ENCODE measurements around the gene GAB3. TPM values are rescaled to one million over a fixed set of nuclear protein-coding genes. Genes with fewer than 3 reads are reported as not detected.

GAB3 gene
- total RNA-seq, 2 donors from 2014 or later = 1.2 to 2.3 TPM

DNA sequence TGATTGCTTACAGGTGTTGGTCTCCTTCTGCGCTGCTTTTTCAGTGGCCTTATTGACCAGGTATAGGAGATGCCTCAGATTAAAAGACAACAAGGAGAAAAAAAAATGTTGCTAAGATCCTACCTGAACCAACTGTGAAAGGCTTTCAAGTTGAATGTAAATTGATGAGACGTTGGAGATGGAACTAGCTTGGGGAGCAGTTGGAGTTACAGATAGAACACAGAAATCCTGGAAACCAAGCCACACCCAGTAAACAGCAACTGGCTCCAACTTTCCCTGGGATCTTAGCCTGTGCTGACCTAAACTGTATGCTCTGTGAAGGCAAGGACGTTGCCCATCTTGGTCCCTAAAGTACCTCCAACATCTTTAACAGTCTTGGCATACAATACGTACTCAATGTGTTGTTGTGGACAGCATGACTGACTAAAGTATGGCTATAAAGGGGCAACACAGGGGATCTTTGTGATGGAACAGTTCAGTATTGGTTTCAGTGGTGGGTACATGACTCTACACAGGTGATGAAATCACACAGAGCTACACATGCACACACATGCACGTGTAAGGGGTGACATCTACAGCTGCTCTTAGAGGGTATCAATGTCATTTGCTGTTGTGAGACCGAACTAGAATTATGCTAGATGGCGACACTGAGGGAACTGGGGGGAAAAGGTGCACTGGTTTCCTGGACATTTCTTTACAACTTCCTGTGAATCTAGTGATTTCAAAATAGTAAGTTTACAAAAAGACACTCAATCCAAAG is 22.3 kb downstream of the GAB3 start:
- intact Hi-C loops (cut with DNase I, micrococcal nuclease) = no loop called here
- ATAC-seq (no peak), DNase-seq (no peak)

DNA sequence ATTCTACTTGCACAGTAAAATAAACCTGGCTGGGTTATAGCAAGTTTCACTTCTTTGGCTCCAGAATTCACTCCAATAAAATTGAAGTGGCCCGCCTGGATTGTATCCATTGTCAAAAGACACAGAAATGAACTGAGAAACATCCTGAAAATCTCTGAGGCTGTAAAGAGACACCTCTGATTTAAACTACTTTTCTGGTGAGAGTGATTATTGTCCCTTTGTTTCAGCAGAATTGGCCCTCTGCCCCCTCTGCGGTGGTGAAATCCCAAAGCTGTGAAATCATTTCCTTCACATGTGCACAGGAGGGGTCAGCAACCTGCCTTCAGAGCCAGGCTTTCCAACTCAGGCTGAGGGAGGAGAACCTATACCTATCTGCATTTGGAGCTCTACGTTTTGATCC is 23.0 kb downstream of the GAB3 start:
- DNase-seq (no peak), ATAC-seq (no peak)
- intact Hi-C loops (cut with DNase I, micrococcal nuclease) = no loop called here

DNA sequence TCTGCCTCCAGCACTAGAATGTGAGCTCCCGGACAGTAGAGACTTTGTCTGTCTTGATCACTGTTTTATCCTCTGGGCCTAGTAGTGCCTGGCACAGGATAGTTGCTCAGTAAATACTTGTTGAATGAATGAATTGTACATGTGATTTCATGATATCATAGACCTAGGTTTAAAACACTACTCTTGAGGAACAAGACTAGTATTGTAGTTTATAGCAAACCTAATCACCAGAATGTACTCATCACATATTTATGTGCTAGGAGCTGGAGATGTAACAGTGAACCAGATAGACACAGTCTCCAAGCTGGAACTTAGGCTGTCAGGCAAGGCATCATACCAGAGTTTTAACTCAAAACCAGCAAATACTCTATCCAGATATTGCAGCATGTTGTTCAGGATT is 23.5 kb downstream of the GAB3 start:
- intact Hi-C loops (cut with DNase I, micrococcal nuclease) = no loop called here
- DNase-seq = no peak
- no peak for ATAC-seq

DNA sequence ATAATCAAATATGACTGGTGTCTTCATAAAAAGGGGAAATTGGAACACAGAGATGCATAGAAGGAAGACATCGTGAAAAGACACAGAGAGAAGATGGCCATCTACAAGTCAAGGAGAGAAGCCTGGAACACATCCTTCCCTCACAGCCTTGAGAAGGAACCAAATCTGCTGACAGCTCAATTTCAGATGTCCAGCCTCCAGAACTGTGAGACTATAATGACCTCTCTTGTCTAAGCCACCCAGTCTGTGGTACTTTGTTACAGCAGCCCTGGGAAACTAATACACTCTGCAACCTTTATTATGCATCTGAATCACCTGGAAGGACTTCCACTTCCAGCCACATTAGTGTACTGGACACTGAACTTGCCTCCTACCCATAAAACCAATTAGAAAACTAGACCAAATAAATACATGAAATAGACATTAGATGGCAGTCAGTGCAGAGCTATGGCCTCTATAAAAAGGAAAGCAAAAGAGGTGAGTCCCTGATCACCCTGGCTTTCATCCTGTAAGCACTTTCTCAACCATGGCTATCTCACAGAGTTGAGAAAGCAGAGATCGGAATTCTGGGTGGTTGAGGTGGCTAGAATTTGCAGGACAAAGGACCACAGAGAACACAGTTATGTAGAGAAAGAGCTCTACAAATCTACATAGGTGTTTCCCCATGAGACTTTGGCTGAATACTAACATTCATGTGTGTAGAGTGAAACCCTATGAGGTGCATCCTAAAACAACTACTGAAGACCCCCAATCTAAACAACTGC is 25.7 kb downstream of the GAB3 start:
- no peak for ATAC-seq
- intact Hi-C loops (cut with DNase I, micrococcal nuclease) = no loop called here
- DNase-seq = no peak

DNA sequence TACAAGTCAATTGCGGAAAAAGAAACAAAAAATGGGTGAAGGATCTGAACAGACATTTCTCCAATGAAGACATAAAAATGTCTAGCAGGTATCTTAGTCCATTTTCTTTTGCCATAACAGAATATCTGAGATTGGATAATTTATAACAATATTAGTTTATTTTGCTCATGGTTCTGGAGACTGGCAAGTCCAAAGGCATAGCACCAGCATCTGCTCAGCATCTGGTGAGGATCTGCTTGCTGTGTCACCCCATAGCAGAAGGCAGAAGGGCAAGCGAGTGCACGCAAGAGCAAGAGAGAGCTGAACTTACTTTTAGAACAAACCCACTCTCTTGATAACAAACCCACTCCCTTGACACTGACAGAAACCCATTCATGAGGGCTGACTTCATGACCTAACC is 29.7 kb downstream of the GAB3 start:
- intact Hi-C loops (cut with DNase I, micrococcal nuclease) = no loop called here
- no peak for DNase-seq
- ATAC-seq = no peak

DNA sequence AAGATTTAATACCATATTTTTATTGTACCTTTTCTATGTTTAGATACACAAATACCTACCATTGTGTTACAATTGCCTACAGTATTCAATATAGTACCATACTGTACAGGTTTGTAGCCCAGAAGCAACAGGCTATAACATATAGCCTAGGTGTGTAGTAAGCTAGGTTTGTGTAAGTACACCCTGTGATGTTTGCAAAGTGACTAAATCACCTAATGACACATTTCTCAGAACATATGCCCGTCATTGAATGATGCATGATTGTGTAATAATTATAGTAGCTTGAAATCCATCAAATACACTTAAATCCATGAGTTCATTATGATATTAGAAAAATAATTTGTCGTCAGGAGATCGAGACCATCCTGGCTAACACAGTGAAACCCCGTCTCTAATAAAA is 30.8 kb downstream of the GAB3 start:
- intact Hi-C loops (cut with DNase I, micrococcal nuclease) = no loop called here
- DNase-seq = no peak
- ATAC-seq = no peak

DNA sequence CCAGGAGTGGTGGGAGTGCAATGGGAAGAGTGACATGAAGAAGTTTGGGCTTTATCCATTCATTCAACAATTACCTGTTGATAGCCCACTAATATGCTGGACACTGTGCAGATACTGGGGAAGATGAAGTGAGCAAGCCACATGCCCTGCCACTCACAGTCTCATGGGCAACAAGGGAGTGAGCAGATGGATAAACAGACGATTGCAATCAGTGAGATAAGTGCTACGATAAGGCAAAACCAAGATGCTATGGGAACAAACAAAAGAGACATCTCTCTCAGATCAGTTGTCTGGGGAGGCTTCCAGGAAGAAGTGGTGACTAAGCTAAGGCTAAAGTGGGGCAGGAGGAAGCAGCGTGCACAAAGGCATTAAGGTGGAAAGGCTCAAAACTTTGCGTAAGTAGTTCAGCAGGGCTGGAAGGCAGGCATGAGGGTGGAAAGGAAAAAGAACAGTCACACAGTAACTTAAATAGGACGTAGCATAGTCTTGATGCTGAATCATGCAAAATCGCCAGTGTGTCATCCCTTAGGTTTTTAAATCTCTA is 31.7 kb downstream of the GAB3 start:
- intact Hi-C loops (cut with DNase I, micrococcal nuclease) = no loop called here
- ATAC-seq (no peak), DNase-seq (no peak)

DNA sequence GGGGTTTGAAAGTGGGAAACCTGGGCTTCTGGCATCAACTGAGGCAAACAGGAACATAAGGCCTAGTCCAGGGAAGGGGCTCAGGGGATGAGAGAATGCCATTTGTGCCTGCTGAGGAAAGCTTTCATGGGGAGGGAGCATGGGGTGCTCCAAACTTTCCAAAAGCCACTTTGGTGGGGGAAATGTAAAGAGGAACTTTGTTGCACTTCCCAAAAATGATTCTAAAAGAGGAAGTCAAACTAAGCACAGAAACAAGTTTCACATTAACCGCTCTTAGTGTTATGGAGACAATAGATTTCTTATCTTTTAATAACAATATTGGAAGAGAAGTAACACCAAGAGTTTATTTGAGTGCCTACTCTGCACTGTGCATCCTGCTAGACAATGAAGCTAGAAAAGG is 32.3 kb downstream of the GAB3 start:
- DNase-seq = no peak
- intact Hi-C loops (cut with DNase I, micrococcal nuclease) = no loop called here
- no peak for ATAC-seq

DNA sequence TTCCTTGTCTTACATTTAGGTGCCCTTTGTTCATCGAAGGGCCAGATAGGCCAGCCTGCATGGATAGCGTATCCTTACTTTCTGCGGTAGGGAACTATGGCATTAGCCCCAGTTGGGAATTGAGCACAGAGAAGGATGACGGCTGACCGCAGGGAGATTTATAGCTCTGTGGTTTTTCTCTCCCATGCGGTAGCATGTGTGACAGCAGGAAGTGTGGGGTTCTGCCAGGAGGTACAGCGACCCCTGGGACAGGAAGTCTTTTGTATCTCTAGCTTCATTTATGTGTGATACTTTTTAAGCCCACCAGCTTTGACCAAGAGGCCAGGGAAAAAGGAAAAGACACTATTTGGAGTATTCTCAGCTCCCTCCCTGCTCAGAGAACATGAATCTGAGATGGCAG is 33.1 kb downstream of the GAB3 start:
- ATAC-seq (no peak), DNase-seq (peak in 1 of 2 donors; percentile 16)

DNA sequence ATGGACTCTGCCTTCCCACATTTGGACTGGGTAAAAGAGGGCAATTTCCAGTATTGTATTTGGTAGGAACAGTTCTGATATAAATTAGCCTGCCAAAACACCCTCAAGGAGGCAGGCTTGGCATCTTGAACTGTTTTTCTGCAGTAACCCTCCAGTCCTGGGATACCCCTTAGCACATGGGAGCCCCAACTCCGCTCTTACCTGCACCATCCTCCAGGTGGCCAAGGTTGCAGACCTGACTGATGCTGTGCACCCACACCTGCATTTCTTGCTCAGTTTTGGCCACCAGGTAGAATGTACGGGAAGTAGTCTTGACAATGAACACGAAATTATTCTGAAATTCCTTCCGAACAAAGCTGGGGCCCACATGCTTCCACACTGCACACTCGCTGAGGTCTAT is 35.1 kb downstream of the GAB3 start:
- no peak for ATAC-seq
- intact Hi-C loops (cut with DNase I, micrococcal nuclease) = no loop called here
- DNase-seq = no peak

More for the DNA sequence above, 33.1 kb downstream of the GAB3 start:
- intact Hi-C loops (cut with DNase I, micrococcal nuclease) = no loop called here

DNA sequence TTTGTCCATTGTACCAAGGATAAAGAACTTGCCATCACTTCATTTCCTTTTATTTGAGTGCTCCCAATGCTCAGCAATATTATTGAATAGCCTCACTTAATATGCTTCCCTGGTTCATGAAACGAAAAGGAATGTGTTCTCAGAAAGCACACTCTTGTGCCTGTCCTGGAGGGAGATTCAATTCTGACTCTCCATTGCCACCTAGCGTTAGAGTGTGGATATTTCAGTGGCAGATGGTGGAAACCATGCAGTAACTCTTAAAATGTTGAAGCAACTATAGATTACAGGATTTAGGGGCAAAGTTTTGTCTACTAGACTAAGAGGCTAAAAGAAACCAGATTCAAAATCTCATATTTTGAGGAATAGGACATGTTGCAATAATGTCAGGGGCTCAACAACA is 36.0 kb downstream of the GAB3 start:
- intact Hi-C loops (cut with DNase I, micrococcal nuclease) = no loop called here
- ATAC-seq = peak; percentile 59
- no peak for DNase-seq

DNA sequence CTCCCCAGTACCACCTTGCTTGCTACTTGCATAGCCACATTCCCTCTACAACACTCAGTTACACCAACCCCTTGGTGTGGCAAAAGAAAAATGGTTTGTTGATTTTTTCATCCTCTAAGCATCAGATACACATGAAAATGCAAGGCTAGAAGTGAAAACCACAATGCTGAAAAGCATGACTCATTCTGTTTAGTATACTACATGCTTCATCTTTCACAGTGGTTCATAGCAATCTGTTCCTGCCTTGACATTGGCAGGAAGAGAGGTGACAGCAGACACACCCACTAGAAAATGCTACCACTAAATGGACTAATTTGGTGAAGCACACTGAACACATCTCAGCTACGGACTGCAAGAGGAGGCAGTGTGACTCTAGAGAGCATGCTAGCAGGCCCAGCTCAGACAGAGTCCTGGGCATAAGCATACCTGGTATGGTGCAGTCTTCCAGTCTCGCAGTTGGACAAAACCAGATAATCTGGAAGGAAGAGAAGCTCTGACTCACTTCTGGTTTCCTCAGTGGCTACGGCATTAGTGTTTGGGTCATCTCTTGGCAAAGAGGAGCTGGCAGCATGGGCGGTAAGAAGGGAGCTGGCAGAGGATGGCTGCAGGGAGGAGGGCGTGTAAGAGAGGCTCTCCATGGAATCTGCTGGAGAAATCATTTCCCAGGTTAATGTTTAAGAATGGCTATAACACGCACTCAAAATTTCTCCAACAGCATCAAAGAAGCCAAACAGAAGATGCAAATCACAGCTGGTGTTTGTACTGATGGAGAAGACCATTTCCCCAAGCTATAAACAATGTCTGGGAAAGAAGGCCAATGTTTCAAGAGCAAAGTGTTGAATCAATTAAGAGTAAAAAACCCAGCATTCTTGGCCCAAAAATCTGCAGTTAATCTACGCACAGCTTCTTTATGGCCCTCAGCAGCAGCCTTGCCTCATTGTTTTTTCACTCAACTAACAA is 37.8 kb downstream of the GAB3 start:
- DNase-seq = no peak
- no peak for ATAC-seq
- intact Hi-C loops (cut with DNase I, micrococcal nuclease) = no loop called here

DNA sequence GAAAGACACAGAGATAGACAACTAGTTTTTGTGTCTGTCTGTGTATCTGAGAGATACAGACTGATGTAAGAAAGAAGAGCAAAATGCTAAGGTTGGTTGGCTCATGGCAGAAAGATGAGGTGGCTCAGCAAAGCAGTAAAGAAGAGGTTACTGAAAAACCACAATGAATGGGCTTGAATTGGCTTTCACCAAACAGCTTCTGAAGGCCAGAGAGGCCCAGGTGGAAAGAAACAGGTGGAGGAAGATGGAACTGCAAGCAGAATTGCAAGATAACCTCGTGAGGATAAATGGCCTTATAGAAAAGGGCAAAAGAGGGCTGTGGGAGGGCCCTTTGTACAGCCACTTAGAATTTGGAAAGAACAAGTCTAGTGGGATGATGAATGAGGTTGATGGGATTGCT is 39.6 kb downstream of the GAB3 start:
- intact Hi-C loops (cut with DNase I, micrococcal nuclease) = no loop called here
- DNase-seq (no peak), ATAC-seq (no peak)

DNA sequence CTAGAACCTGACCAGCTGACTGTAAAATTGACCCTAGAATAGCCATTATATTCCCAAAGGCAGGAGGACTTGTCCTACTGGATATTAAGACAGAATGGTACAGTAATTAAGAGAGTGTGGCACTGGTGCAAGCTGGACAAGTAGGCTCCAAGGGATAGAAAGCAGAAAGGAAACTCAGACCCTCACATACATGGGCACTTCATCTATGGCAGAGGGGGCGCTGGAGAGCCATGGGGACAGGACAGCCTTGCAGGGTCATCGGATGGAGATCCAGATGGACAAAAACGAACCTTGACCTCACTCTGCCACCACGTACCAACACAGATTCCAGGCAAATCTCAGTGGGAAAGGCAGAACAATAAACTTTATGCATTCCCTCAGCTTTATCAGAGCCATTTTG is 40.6 kb downstream of the GAB3 start:
- ATAC-seq = no peak
- DNase-seq = no peak
- intact Hi-C loops (cut with DNase I, micrococcal nuclease) = no loop called here

DNA sequence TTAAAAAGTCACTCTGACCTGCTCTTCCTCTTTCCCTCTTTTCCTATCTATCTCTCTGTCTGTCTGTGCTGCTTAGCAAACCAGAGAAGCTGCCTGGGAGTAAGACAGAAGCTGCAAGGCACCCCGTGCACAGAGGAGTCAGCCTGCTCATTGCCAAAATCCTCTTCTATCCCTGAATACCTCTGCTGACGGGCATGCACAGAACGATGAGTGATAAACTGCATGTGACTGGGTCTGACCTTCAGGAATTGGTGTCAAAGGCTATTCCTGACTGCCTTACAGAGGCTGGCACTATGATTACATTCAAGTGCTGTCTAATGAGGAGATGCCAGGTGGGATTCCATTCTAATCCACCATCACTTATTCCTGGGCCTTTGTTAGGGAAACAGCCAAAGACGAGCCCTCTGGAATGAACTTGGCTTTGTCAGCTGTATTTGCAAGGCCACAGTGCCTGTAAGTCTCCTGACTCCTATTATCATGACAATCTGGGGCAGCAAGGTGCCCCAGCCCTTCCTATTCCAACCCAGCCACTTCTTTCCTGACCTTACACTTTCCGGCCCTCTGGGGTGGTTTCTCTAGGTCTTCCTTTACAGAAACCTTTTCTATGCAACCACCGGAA is 52.1 kb downstream of the GAB3 start:
- ATAC-seq = no peak
- intact Hi-C loops (cut with DNase I, micrococcal nuclease) = no loop called here

DNA sequence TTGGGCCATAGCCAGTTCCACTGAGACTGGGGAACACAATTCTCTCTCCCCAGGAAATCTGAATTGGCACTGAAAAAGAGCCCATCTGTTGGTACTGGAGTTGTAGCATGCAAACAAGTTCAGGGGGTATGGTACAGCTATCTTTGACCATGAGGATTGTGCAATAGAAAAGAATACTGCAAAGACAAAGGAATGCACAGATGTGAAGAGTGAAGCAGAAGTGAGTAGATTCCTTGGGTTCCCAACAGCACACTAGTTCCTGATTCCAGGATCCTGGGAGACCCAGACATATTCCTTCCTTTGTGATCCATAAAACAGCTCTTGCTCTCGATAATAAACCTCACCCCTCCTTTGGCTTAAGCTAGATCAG is 54.2 kb downstream of the GAB3 start:
- intact Hi-C loops (cut with DNase I, micrococcal nuclease) = no loop called here
- DNase-seq = no peak
- ATAC-seq = no peak

More for the DNA sequence above, 52.1 kb downstream of the GAB3 start:
- no peak for DNase-seq

DNA sequence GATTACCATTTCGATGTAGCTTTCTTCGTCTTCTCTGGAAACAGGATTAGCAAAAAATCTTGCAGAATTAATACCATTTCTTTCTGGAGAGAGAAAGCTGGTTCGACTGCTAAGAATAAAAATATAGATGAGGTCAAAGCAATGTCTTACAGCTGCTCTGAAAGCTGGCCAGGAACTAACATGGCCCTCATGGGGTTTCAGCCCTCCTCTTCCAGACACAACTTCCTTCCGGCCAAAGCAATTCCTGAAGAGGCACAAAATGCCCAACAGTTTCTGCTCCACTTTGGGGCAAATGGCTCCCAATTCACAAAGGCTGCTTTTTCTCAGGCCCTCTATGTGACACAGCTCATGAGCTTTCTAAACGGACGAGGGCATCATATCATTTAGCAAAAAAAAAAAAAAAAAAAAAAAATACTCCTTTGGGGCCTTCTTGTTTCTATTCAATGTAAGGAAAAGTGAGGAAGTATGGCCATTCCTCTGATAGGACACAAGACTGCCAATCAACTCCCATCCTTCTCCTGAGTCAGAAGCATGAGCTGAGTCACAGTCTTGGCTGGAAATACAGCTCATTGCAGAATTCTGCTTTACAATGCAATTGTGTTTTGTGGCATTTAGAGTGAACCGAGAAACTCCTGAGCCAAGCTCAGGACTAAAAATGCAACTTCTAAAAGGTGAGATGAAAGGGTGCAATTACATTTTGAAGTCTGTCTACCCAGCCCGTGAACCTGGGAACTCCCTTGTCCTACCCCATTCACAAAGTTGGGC is 54.8 kb downstream of the GAB3 start:
- DNase-seq = no peak
- ATAC-seq = no peak
- intact Hi-C loops (cut with DNase I, micrococcal nuclease) = no loop called here

DNA sequence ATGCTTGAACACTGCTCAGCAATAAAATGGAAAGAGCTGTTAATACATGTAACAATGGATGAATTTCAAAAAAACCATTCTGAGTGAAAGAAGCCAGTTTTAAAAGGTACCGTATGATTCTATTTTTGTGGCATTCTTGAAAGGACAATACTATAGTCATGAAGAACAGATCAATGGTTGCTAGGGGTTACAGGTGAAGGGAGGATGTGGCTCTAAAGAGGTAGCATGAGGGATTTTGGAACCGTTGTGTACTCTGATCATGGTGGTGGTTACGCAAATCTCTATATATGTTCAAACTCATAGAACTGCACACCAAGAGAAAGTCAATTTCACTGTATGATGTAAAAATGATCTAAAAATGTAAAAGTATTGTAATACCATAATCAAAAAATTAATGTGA is 57.5 kb downstream of the GAB3 start:
- intact Hi-C loops (cut with DNase I, micrococcal nuclease) = no loop called here
- ATAC-seq (no peak), DNase-seq (no peak)

Data from left colon (tissue), 2 donors.